GM18861 (cell line): ENCODE results near the gene SPATA22.
"Not testable (repeated sequence)": the region's sequence is repeated elsewhere in the genome, so short reads cannot be mapped to it uniquely, and the experiment has no call there.

Experiments used
- ATAC-seq: cut with Tn5 transposase; IDR thresholded peaks from one replicate; pipeline ENCODE4 v1.9.1; 2021; ENCODE audit not compliant: unreplicated experiment

SPATA22 gene

GRCh38 chr17:3474212-3474611 lies 2.6 kb upstream of the SPATA22 start:
- peak; percentile 51 for ATAC-seq

- no peak for ATAC-seq
Measured at GRCh38 chr17:3472137-3472536, 518 bp upstream of the SPATA22 start.

DNA sequence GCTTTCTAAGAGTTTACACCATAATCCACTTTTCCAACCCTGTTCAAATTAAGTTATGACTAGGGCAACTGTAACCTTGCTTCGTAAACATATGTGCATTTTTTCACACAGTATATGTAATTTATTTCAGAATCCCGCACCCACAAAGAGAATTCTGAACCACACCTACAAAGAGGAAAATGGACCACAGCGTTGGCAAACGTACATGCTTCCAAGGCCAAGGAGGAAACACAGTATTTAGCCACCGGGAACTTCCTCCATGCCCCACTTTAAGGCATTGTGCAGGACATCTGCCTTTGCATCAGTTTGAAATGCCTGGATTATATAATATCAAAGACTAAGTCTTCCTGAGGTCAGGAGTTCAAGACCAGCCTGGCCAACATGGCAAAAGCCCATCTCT lies 2.1 kb downstream of the SPATA22 start:
- ATAC-seq: no peak

- ATAC-seq: not testable (repeated sequence)
Measured at GRCh38 chr17:3466355-3466754, 5.3 kb downstream of the SPATA22 start.

GRCh38 chr17:3448059-3448665 lies 23.5 kb downstream of the SPATA22 start:
- no peak for ATAC-seq

- no peak for ATAC-seq
Measured at GRCh38 chr17:3447625-3448024, 24.0 kb downstream of the SPATA22 start.

GRCh38 chr17:3440451-3440850 lies 31.2 kb downstream of the SPATA22 start:
- no peak for ATAC-seq

DNA sequence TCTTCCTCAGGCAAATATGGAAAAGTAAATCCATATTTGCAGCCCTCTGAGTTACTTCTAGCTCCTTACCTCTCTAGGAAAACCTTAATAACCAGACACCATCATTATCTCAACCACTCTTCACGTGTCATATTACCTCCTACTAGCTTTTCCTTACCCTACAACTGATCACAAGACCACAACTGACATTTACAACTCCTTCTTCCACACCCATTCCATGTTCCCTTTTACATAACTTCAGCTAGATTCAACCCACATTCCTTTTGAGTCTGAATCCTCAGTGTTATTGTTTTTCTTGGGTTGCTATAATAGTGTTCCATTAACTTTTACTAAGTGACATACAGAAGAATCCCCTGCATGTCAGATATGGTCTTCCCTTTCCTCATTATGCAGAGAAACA lies 33.3 kb downstream of the SPATA22 start:
- ATAC-seq: no peak

- ATAC-seq: no peak
Measured at GRCh38 chr17:3433741-3434140, 37.9 kb downstream of the SPATA22 start, which contains the start of gene OR1E2. OR1E2 (minus strand) TSS chr17:3433841; CDS start chr17:3433841, 0 bp downstream.

DNA sequence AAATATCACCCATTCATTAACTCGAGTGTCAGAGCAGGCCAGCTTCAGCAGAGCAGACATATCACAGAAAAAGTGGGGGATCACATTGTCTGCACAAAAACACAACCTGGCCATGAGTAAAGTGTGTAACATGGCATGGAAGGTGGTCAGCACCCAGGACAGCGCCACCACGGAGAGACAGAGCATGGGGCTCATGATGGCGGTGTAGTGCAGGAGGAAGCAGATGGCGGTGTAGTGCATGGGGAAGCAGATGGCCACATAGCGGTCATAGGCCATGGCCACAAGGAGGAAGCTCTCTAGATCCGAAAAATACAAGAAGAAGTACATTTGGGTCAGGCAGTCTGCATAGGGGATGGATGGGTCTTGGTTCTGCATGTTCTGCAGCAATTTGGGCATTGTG lies 38.4 kb downstream of the SPATA22 start:
- not testable (repeated sequence) for ATAC-seq

- ATAC-seq: no peak
Measured at GRCh38 chr17:3418222-3418621, 53.4 kb downstream of the SPATA22 start.

DNA sequence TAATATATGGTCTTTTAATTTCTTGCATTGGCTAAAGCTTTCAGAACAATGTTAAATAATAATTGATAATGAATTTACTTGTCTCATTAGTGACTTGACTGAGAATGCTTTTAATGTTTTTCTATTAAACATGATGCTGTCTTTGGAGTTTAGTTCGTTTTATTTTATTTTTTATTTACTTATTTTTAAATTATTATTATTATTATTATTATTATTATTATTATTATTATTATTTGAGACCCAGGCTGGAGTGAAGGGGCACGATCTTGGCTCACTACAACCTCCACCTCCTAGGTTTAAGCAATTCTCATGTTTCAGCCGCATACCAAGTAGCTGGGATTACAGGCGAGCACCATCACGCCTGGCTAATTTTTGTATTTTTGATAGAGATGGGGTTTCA lies 56.0 kb downstream of the SPATA22 start:
- ATAC-seq: no peak

DNA sequence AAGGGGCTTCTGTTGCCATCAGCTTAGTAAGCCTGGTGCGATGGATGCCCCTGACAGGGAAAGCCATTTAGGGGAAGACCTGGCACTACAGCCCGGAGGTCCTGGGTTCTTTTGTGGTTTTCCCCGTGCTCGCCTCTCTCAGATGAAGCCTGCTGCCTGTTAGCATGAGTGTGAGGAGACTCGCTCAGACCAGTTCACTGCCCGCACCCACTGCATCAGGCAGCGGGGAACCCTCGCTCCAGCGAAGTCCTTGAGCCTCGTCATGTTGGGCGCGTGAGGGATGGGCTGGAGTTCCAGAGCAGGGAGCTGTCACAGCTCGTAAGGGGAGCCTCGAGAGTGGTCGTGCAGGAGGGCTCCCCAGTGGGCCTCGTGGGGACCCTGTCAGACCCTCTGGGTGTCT lies 59.4 kb downstream of the SPATA22 start:
- not testable (repeated sequence) for ATAC-seq

GRCh38 chr17:3411070-3411469 lies 60.5 kb downstream of the SPATA22 start, which contains the start of gene OR3A3:
OR3A3 (plus strand) TSS chr17:3411370.
- ATAC-seq: no peak

GRCh38 chr17:3403856-3404255 lies 67.8 kb downstream of the SPATA22 start:
- ATAC-seq: not testable (repeated sequence)

DNA sequence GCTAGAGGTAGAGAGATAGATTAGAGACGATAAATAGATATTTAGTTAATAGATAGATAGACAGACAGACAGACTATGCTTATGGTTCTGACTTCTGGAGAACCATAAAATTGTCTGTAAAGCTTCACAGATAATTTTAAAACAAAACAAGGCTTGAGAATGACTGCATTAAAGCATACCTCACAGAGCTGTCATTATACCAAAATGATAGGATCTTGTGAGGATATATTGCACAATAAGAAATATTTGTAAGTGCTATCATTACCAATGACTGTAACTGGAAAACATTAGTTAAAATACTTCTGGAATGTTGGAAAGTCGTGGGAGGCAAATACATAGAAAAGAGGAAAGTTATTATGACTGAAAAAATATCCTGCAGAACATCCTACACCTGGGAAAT lies 69.8 kb downstream of the SPATA22 start:
- no peak for ATAC-seq

- ATAC-seq: no peak
Measured at GRCh38 chr17:3400055-3400454, 71.6 kb downstream of the SPATA22 start.

DNA sequence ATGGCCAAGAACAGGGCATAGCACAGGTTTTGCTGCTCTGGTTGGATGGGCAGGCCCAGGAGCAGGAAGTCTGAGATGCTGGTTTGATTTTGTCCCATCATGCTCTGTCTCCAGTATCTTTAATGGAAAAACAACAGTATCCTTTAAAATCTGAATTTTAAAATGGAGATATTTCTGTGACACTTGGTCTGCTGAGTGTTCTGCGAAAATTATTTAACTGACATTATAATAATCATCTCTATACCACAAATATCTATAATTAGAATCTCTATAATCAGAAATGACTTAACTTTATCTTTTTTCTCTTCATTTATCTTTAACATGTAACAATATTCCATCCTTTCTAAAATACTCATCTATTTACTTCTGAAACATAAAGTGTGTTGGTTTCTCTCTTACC lies 73.3 kb downstream of the SPATA22 start, which contains the start of gene OR1E1:
TSS of gene OR1E1 (minus strand) at position 101 of the 400 bp plus-strand sequence. CDS start at position 101, 0 bp downstream.
- no peak for ATAC-seq

- not testable (repeated sequence) for ATAC-seq
Measured at GRCh38 chr17:3397801-3398200, 73.8 kb downstream of the SPATA22 start.
